SHP77 treated with DMSO at 0.1 percent for 48 hours (cell line): ENCODE data around the gene FAM171A1.
"Not testable (repeated sequence)": the region's sequence is repeated elsewhere in the genome, so short reads cannot be mapped to it uniquely, and the experiment has no call there.

Experiments used
- DNase-seq: peaks from one replicate; lab custom pipeline; 2025; lab: John Stamatoyannopoulos, UW

FAM171A1 gene

DNA sequence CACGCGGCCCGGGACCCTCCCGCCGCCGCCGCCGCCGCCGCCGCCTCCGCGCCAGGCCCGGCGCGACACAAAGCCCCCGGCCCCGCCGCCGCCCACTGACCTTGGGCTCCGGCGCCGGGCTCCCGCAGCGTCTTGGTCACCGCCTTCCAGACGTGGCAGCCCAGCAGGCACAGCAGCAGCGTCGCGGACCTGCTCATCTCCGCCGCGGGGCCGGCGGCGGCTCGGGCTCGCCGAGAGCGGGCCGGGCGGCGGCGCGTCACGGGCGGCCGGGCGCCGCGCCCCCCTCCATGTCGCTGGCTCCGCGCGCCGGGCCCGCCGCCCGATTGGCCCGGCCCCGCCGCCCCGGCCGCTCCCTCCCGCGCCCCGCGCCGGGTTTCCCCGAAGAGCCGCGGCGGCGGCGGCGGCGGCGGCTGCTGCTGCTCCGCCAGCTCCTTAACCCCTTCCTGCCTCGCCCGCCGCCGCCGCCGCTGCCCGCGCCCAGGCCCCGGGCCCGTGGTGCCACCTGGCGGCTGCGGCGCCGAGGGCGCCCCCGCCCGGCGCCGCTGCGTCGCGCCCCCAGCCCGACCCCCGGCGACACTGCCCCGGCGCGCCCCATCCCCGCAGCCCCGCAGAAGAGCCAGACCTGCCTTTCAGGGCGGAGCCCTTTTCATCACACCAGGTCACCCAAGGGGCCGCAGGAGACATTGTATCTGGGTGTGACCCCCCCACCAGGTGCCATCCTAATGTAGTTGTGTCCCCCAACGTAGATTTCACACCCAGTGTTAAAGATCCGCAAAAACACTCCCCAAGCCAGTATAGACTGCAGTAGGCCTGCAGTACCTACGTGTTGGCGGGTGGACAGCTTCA is at the start of gene FAM171A1:
Gene FAM171A1 (minus strand): TSS at position 434 of the 846 bp plus-strand sequence. CDS start 237 bp downstream, at position 197.
- DNase-seq, result no peak

DNA sequence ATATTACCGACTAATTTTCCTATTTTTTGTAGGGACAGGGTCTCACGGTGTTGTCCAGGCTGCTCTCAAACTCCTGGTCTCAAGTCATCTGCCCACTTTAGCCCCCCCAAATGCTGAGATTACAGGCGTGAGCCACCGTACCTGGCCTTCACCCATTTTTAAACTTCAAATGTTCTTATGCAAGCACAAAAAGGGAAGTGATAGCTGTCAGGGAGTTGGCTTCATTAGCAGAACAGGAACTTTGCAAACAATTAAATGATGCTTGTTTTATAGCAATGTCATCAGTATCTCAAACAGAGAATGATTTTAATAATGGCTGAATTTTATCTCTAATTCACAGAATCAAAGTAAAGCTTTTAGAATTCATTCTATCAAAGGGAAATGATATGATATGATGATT is 49.8 kb upstream of the FAM171A1 start:
- DNase-seq, result no peak

DNA sequence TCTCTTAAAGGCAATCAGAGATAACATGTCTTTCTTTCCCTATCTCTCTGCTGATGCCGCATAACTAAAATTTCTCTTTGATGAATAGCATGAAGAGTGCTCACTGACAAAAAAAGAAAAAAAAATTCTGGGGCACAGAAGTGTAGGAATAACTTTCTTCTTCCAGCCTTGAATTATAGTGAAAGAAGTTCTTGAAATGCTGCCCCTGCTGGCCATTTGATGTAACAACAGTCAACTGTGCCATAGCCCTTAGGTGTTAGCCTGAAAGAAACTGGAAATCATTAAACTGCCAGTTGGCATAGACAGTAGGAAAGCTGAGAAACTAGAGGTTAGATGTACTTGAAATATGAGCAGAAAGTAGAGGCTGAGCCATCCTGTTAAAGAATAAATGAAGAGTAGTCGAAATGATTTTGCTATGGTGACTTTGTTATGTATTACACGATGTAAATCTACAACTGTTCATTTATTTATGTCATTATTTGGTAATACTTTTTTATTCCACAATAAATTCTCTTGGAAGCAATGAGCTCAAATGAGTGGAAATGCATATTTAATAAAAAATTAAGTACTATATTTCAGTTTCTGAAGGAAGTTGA is 48.3 kb upstream of the FAM171A1 start:
- DNase-seq, result no peak

DNA sequence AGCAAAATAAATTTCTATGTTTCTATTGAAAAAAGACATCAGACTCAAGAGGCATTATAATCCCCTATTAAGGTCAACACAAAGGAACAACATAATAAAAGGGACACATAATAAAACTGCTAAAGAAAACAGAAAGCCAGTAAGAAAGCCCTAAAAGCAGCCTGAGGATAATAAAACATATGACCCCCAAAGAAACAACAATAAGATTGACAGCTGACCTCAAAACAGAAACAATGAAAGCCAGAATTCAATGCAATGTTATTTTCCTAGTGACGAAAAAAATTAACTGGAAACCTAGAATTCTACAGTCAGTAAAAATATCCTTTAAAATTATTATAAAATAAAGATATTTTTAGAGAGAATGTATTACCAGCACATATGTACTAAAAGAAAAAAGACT is 44.9 kb upstream of the FAM171A1 start:
- no peak for DNase-seq

DNA sequence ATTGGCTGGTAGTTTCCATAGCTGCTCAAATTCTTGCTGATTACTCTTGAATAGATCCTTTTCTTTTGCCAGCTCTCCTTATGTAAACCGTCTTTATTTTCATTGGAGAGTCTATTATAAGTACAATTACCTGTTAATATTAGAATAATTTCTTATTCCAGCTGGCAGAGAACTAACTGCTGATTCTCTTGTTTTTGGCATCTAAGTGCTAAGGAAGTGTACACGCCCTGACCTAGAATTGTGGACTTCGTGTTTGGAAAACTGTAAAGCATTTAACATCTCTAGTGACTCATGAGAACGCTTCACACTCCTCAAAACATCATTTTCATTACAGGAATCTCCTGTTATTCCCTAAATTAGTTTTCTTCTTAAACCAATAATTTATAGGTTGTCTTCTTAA is 39.9 kb upstream of the FAM171A1 start:
- no peak for DNase-seq

DNA sequence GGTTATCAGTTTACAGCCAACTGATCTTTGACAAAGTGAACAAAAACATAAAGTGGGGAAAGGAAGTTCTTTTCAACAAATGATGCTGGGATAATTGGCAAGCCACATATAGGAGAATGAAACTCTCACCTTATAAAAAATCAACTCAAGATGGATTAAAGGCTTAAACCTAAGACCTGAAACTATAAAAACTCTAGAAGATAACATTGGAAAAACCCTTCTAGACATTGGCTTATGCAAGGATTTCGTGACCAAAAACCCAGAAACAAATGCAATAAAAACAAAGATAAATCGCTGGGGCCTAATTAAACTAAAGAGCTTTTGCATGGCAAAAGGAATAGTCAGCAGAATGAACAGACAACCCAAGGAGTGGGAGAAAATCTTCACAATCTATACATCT is 38.3 kb upstream of the FAM171A1 start:
- DNase-seq, result not testable (repeated sequence)

DNA sequence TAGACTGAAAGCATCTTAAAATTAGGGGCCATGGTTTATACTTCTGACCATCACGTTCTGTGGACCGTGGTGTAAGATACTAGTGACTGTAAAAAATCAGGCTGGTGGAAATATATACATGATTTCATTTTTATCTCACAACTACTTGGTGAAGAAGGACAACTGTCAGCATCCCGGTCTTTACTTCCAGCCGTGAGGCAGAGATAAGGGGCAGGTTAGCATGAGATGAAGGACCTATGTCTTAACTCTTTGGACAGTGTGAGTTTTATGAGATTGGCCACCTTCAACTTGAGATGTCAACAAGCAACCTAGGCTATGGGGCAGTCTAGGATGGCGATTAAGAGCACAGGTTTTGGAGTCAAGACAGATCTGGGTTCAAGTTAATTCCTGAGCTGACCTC is 37.5 kb upstream of the FAM171A1 start:
- DNase-seq, result no peak

DNA sequence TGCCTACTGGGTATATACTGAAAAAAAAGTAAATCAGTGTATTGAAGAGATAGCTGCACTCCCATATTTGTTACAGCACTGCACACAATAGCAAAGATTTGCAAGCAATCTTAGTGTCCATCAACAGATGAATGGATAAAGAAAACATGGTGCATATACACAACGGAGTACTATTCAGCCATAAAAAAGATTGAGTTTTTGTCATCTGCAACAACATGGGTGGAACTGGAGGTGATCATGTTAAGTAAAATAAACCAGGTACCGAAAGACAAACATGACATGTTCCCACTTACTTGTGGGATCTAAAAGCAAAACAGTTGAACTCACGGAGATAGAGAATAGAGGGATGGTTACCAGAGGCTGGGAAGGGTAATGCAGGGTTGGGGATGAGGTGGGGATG is 34.2 kb upstream of the FAM171A1 start:
- DNase-seq, result no peak

DNA sequence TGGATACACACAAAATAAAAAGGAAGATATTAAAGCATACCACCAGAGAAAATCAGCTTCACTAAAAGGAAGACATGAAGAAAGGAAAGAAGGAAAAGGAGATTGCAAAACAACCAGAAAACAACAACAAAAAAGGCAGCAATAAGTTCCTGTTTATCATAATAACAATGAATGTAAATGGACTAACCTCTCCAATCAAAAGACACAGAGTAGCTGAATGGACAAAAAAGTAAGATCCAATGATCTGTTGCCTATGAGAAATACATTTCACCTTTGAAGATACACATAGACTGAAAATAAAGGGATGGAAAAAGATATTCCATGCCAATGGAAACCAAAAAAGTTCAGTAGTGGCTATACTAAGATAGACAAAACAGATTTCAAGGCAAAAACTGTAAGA is 30.3 kb upstream of the FAM171A1 start:
- DNase-seq, result no peak

DNA sequence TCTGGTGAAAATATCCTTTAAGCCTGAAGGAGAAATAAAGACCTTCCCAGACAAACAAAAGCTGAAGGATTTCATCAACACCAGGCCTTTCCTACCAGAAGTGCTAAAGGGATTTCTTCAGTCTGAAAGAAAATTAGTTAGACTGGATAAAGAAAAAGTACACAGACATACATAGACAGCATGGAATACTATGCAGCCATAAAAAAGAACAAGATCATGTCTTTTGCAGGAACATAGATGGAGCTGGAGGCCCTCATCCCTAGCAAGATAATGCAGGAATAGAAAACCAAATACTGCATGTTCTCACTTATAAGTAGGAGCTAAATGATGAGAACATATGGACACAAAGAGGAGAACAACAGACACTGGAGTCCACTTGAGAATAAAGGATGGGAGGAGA is 29.4 kb upstream of the FAM171A1 start:
- not testable (repeated sequence) for DNase-seq

DNA sequence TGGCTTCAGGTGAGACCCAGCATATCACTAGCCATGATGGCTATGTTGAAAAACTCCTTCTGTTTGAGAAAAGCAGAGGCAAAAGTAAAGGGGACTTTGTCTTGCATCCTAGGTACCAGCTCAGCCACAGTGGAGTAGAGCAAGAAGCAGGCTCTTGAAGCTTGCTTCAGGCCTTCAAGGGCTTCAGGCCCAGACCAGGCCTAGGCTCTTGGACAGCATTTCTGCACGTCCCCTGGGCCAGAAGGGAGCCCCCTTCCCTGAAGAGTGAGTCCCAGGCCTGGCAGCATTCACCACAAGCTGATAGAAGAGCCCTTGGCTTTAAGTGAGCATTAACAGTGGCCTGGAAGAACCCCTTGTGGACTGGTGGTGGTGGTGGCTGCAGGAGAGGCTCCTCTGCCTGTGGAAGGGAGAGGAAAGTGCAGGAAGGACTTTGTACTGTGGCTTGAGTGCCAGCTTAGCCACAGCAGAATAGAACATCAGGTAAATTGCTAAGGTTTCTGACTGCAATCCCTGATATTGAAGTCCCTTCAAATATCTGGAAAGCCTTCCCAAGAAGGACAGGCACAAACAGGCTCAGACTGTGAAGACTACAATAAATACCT is 28.1 kb upstream of the FAM171A1 start:
- DNase-seq, result no peak

DNA sequence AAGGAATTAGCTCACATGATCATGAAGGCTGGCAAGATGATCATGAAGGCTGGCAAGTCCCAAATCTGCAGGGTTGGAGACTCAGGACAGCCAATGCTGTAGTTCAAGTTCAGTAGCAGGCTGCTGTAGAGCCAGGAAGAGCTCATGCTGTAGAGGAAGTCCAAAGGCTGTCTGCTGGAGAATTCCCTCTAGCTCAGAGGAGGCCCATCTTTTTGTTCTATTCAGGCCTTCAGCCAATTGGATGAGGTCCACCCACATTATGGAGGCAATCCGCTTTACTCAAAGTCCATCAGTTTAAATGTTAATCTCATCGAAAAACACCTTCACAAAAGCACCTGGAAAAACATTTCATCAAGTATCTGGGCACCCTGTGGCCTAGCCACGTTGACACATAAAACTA is 24.8 kb upstream of the FAM171A1 start:
- DNase-seq, result no peak

DNA sequence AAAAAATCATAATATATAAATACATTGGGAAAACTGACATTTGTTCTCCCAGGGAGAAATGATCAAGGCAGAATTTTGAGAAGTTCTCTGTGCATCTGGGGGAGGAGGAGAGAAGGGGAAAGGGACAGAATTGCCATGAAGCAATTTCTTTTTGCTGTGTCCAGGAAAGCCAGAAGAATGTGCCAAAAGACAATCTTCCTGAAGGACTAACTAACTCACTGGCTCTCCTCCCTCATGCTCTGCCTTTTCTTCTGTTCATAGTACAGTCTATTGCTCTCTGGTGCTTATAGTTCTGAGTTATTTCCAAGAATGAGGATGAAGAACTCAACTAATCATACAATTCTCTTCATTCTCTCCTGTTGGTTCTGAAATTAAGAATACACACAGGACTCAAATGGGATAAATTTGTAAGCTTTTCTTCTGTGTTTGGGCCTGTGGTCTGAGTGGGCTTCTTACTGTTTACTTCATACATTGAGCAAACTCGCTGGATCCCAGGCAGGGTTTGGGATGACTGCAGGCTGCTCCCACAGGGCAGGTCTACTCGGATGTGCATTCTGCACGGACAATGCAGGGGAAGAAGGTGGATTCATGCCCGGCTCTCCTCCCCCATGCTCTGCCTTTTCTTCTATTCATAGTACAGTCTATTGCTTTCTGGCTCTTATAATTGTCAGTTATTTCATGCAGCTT is 22.2 kb upstream of the FAM171A1 start:
- DNase-seq, result no peak

DNA sequence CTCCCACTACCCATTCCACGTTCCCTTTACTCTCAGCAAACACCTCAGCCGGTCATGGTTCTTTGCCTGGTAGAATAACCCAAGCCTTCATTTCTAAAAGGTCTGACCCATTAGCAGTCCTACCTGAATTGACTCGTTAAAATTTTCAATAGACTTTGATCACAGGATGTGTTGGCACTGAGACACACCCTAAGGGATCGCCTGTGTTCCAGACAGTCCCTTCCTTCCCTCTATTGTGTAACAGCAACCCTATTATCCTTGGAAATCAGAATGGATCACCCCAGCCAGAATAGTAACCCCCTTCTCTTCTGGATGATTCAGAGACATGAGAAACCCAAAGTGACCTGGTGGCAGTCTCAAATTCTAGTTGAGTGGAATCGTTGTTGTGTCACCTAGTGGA is 20.4 kb upstream of the FAM171A1 start:
- no peak for DNase-seq

DNA sequence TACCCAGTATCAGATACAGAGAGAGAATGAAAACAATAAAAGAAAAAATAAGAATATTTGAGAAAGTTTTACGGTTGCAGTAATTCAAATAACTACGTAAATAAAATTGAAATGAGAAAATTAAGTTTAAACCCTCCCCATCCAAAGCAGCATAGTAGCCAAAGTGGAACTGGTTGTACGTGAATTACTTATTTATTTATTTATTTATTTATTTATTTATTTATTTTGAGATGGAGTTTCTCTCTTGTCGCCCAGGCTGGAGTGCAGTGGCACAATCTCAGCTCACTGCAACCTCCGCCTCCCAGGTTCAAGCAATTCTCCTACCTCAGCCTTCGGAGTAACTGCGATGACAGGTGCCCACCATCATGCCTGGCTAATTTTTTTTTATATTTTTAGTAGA is 17.1 kb upstream of the FAM171A1 start:
- DNase-seq, result not testable (repeated sequence)

DNA sequence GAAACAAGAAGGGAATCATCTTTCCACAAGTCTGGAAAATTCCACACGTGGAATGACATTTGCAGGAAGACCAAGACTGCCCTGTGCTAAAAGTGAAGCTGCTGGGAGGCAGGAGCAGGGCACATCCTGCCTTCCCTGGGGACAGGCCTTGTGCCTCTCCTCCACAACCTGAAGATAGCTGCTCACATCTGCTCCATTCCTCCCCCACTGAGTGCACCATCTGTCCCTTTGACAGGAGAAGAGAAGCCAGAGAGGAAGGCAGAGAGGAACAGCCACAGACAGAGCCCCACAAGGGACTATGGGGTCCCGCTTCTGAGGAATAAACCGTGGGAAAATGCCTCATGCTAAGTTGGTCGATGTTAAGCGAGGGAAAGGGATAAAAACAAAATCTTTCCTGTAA is 15.9 kb upstream of the FAM171A1 start:
- DNase-seq, result no peak

DNA sequence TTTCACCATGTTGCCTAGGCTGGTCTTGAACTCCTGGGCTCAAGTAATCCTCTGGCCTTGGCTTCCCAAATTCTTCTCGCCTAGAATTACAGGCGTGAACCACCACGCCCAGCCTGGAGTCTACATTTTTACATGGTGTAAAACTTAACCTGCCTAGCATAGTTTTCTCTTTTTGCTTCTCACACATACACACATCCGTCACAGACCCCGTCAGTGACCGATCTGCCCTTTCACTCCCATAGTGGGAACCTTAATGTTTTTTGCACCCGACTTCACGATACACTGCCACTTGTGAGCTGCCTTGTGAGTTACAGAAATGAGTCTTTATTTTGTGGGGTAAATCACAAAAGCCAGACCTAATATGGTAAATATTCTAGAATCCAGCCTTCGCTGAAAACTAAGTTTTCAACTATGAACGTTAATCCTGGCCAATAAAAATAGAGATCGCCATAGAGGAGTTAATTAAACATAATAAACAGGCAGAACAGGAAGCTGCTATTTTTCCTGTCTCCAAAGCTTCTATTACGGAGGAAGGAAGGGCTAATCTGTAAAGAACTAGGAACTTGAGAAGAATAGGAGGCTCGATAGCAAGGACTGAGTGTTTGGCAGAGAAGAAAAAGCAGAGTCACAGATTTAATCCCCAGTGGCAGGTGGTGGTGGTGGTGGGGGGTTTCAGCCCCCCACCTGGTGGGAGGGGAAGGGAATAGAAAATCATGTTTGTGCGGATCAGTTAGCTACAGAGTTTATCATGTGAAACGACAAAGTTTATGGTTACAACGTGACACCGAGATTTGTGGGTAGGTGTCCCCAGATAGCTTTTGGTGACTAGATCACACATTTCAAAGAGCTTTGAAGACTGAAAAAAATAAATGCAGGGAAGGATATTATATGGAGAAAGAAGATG is 14.7 kb upstream of the FAM171A1 start:
- no peak for DNase-seq

DNA sequence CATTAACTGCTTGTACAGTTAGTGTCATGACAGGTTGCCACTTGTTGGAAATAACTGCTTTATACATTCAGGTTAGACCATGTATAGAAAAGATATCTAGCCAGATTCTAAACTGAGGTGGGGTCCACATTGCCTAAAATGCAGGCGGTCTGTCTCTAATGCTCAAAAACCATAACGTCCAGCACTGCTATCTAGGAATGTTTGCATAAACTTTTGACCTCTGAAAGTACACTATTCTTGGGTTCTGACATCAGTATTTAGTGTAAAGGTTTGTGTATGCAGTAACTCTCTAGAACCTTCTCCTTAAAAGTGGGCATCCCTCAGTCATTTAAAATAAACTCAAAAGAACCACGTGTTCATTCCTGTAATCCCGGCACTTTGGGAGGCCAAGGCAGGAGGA is 10.3 kb upstream of the FAM171A1 start:
- no peak for DNase-seq

DNA sequence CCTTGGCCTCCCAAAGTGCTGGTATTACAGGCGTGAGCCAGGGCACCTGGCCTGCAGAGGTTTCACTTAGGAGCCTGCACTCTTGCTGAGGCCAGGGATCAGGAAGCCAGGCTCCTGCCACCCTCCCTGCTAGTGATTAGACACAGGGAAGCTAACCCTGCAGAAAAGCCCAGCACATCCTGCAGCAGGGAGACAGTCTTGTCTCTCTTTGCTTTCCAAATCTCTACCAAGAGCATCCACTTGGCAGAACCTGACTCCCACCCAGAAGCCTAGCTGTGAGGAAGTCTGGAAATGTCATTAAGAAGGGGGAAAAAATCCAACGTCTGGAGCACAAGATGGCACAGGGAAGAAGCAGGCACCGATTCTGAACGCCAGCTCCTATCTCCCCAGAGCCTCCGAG is 8.0 kb upstream of the FAM171A1 start:
- DNase-seq, result no peak

DNA sequence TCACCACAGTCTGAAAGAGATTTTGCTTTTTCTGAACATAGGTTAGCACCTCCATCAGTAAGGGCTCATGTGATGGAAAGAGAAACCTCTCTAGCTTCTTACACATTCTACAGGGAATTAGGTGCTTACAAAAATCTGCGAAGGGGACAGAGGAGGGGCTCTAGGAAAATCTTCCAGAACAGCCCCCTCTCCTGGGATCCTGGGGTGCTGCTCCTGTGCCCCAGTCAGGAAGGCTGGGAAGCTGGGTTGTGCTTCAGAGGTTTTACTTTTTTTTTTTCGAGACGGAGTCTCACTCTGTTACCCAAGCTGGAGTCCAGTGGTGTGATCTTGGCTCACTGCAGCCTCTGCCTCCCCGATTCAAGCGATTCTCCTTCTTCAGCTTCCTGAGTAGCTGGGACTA is 7.5 kb upstream of the FAM171A1 start:
- no peak for DNase-seq

DNA sequence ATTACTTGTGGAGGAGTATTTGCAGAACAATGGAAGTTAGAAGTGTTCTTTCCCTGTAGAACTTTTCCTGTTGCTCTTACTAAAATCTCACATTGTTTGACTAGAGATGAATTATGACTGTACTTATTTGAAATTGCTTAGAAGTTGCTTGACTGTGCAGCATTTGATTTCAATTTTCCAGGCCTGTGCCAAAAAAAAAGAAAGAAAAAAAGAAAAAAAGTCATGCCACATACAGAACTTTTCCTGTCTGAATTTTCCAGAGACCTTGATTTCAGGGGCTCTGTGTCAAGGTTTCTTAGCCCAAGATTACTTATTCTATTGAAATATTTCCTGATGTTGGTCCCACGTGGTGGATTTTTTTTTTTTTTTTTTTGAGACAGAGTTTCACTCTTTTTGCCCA is 3.5 kb upstream of the FAM171A1 start:
- no peak for DNase-seq

DNA sequence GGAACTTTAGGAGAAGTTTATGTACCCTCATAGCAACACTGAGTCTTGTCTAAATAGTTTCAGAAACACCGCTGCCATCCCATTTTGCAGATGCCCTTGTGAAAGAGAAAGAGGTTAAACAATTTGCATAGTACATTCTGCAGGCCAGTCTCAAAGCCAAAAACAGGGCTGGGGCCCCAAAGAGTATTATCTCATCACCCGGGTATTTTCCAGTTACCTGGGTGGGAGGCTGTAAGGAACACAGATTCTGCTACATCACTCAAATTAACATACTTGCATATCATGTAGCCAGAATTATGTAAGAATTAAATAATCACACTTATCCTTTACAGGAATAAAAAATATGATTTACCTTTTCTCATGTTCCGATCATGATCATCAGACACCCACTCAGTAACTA is 3.1 kb upstream of the FAM171A1 start:
- no peak for DNase-seq
